Stimulated activated CD4-positive, alpha-beta T cell treated with anti-CD3 and anti-CD28 coated beads, Interleukin-15, amount 100 ng/mL, for 24 hours (primary cell): ENCODE results near the gene MYO5B.
"Not testable (repeated sequence)": the region's sequence is repeated elsewhere in the genome, so short reads cannot be mapped to it uniquely, and the experiment has no call there.

Source experiments
- DNase-seq: peaks from one replicate; pipeline ENCODE4 v3.0.0-alpha.2; 2020

The MYO5B gene

GRCh38 chr18:50094786-50095185 lies 100.2 kb downstream of the MYO5B start:
- not testable (repeated sequence) for DNase-seq

DNA sequence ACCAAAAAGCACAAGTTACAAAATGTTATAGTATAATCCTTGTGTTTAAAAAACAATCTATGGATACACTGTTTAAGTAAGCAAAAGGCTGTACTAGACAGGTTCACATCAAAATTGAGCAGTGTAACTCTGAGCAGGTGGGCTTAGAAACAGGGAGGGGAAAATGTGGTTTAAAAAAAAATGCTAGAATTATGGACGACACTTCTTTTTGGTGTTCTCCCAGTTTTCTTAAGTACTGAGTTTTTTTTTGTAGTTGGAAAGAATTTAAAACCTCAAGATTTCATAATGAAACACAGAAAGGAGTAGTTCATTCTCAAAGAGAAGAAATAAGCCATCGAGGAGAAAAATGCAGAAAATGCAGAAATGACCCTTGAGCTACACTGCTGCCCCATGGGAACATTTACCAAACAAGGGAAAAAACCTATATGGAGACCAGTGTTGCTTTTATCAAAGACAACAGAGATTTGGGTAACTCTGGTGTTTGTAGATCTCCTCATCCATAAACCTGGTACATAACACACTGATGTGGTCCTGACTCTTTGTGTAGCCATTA lies 100.7 kb downstream of the MYO5B start:
- DNase-seq, result no peak

DNA sequence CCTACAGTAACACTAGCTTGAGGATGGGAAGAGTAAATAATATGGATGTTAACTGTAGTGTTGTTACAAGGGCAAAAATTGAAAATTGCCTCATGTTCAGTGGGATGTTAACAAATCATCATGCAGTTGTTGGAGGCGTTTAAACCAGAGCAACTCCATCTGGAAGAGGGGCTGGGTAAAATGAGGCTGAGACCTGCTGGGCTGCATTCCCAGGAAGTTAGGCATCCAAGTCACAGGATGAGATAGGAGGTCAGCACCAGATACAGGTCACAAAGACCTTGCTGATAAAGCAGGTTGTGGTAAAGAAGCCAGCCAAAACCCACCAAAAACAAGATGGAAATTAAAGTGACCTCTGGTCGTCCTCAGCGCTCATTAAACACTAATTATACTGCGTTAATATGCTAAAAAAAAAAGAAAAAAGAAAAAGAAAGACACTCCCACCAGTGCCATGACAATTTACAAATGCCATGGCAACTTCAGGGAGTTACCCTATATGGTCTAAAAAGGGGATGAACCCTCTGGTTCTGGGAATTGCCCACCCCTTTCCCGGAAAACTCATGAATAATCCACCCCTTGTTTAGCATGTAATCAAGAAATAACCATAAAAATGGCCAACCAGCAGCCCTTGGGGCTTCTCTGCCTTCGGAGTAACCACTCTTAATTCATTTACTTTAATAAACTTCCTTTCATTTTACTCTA lies 101.4 kb downstream of the MYO5B start:
- no peak for DNase-seq

- DNase-seq, result no peak
Measured at GRCh38 chr18:50092245-50092805, 102.6 kb downstream of the MYO5B start.

GRCh38 chr18:50091509-50092244 lies 103.3 kb downstream of the MYO5B start:
- DNase-seq, result no peak

GRCh38 chr18:50090370-50091312 lies 104.3 kb downstream of the MYO5B start:
- no peak for DNase-seq

DNA sequence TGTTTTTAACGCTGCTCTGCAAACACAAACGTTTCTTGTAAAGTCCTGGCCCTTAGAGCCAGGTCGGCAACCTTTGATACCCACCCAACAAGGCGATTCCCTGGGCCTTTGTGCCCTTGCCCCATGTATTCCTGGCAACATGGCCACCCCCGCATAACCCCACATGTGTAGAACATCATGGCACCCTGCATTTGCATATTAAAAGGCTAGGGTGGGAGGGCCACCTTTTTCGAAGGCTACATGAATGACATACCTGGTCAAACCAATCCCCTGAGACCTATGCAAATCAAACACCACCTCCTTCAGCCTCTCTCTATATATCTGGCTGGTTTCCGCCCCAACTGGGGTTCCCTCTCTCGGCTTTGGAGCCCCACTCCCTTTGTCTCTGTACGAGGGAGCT lies 105.2 kb downstream of the MYO5B start:
- DNase-seq, result no peak

GRCh38 chr18:50083708-50084107 lies 111.2 kb downstream of the MYO5B start:
- DNase-seq, result no peak

DNA sequence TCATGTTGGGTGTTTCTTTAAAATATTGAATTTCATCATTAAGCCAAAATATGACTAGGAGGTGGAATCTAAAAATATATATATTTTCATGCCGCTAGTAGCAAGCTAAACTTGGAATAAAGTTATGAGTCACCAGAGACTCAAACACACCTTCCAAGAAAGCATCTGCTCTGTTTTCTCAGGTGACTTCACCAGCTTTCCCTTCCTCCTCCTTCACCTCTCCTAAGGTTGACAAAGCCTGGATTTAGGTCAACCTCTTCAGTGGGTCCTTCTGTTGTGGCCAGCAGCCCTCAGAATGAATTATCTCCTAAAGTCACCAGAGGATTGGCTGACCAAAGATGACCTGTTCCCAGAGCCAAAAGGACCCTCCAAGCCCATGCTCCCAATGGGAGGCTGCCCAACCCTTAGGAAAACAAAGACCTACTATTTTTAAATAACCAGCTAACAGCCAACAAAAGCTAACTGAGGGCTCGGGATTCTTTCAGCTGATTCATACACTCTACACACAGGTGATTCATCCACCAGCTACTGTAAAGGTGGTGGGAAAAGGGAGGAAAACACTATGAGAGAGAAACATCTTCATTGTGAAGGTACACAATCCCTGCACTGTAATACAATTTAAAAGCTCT lies 113.9 kb downstream of the MYO5B start:
- no peak for DNase-seq

DNA sequence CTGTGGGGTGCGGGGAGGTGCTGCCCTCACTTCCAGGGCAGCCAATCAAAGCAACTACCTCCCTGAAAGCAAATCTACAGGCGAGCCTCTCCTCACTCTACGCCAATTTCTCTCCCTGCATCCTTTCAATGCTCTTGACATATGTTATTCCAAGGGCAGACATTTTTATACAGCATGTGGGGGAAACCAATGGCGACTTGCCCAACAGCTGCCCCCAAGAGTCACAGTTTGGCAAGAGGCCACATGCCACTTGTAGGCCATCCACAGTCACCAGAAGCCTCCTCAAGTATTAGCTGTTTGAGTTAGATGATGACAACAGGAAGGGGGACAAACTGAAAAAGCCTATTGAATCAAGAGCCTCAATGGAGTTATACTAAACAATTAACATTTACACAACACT lies 114.6 kb downstream of the MYO5B start:
- DNase-seq, result no peak

GRCh38 chr18:50079571-50080295 lies 115.2 kb downstream of the MYO5B start:
- no peak for DNase-seq

DNA sequence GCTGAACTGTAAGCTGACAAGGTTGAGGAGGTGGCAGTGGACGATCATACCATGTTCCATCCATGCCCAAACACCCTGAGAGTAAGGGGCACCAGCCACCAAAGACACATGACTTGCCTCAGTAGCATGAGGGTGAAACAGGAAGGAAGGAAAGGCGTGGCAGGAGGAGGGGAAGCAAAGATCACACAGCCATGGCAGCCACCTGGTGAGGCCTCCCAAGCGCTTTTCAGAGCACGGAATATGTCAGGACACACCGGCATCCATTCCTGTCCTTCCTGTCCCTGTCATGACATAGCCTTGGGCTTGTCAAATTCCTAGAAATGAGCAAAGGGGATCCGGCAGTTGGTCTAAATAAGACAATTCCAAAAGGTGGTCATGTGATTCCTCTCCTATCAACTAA lies 118.7 kb downstream of the MYO5B start:
- no peak for DNase-seq

GRCh38 chr18:50075772-50076171 lies 119.2 kb downstream of the MYO5B start:
- no peak for DNase-seq

DNA sequence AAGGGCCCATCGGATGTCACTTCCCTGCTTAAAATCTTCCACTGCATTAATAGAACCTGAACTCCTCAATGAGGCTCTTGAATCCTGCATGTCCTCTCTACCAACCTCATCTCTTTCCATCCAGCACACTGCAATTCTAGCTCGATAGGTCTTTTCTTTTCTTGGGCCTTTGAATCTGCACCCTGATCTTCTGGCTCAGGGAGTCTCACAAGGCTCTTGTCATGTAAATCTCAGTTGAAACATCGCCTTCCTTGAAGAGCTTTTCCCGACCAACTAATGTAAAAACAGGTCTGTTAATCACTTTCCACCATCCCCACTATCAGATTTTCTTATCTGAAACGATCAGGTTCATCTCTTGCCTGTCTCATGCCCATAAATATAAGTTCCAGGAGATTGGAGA lies 120.5 kb downstream of the MYO5B start:
- DNase-seq, result no peak

GRCh38 chr18:50073319-50073718 lies 121.6 kb downstream of the MYO5B start:
- DNase-seq, result no peak

- DNase-seq, result no peak
Measured at GRCh38 chr18:50072146-50072545, 122.8 kb downstream of the MYO5B start.

GRCh38 chr18:50071397-50071796 lies 123.5 kb downstream of the MYO5B start:
- no peak for DNase-seq

- no peak for DNase-seq
Measured at GRCh38 chr18:50069422-50069821, 125.5 kb downstream of the MYO5B start.

DNA sequence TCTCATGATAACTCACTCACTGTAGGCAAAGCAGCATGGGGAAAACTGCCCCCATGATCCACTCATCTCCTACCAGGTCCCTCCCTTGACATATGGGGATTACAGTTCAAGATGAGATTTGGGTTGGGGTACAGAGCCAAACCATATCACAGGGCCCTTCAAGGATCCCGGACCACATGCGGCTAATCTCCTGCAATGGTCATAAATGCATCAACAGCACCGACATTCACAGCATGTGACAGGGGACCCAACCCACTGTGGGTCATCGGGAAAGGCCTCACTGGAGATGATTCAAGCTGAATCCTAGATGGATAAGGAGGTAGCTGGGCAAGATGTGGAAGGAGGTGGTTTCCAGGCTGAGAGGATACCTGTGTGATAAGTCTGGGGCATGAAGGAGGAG lies 129.4 kb downstream of the MYO5B start:
- no peak for DNase-seq

DNA sequence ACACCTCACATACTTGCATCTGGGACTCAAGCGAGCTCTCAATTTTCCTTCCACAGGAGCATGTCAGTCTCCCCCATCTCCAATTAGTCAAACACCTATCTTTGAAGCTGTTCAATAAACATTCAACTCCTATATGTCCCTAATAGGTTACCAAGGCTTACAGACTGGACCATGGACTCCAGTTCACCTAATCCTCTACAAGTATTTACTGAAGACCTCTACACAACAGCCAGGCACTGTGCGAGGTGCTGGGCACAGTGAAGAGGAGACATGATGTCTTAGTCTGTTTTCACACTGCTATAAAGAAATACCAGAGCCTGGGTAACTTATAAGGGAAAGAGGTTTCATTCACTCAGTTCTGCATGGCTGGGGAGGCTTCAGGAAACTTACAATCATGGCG lies 129.9 kb downstream of the MYO5B start:
- no peak for DNase-seq

DNA sequence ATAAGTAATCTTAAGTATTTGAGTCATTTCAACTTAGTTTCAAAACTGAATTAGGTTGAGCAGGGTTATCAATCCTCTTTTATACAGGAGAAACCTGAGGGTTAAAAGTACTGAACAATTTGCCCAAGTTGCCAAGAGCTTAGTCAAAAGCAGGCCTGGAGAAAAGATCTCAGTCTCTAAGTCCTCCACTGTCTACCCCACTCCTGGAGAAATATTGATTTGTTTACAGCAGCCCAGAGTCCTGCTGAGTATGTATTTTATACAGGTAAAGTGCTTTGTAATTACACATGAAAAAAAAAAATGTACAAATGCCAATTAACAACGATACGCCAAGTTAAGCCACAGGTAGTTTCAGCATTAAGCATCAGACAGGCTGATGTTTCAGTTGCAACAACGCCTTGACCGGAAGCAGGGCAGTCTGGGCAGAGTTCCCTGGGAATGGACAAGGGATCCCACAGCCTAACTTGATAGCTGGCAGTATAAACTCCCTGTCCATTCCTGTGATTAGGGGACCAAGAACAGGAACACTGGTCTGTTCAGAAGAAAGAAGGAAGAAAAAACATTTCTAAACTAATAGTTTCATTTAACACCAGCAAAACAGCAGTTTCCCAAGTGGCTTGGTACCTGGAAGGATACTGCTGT lies 132.9 kb downstream of the MYO5B start:
- DNase-seq, result no peak
